Upper lobe of left lung (tissue), 6 donors: ENCODE measurements around the gene CLEC1A. TPM values are rescaled to one million over a fixed set of nuclear protein-coding genes. Genes with fewer than 3 reads are reported as not detected.

Source experiments
- ATAC-seq, 2 donors: fragments of 200-7000 bp; cut with Tn5 transposase; one replicate each; pipeline ENCODE4 v1.9.1; 2022; ENCODE audit warnings: mild to moderate bottlenecking in 2 of 2, moderate library complexity in 2 of 2; ENCODE audit not compliant: low FRiP score in 2 of 2
- DNase-seq, 2 donors: peaks; one replicate each; pipeline ENCODE4 v3.0.0-alpha.2; 2019 to 2020
- H3K27ac ChIP-seq, 4 donors: fragments of 200-600 bp; sonication (generic); one replicate each; pipeline ENCODE4 v1.5.1; 2016 to 2019
- H3K27me3 ChIP-seq, 4 donors: fragments of 200-600 bp; sonication (generic); one replicate each; pipeline ENCODE4 v1.5.1; 2017 to 2019
- H3K36me3 ChIP-seq, 4 donors: fragments of 200-600 bp; sonication (generic); one replicate each; pipeline ENCODE4 v1.5.1; 2016 to 2019
- H3K4me1 ChIP-seq, 4 donors: fragments of 200-600 bp; sonication (generic); one replicate each; pipeline ENCODE4 v1.5.1; 2018 to 2019
- H3K4me3 ChIP-seq, 4 donors: fragments of 200-600 bp; sonication (generic); one replicate each; pipeline ENCODE4 v1.5.1; 2017 to 2019; ENCODE audit warnings: mild to moderate bottlenecking in 2 of 4, moderate library complexity in 1 of 4
- H3K9me3 ChIP-seq, 4 donors: fragments of 200-600 bp; sonication (generic); one replicate each; pipeline ENCODE4 v1.5.1; 2018 to 2019
- EP300 ChIP-seq, 4 donors: sonication (generic); formaldehyde crosslinking; IDR thresholded peaks; one replicate each; pipeline ENCODE4 v1.5.1; 2017; ENCODE audit warnings: antibody characterized with exemption in 4 of 4, control low read depth in 2 of 4
- POLR2A ChIP-seq, 4 donors: fragments of 450-650 bp; IDR thresholded peaks; one replicate each; pipeline ENCODE4 v1.5.1; 2016 to 2017; ENCODE audit warnings: antibody characterized with exemption in 4 of 4, mild to moderate bottlenecking in 2 of 4
- POLR2AphosphoS5 ChIP-seq, 2 donors: sonication (generic); formaldehyde crosslinking; IDR thresholded peaks; one replicate each; pipeline ENCODE4 v1.5.1; 2017; ENCODE audit warnings: antibody characterized with exemption in 2 of 2
- WGBS, 2 donors: methylation state at CpG; one replicate each; pipeline ENCODE4 v1.1.5; 2017 to 2018; 5-methylcytosine and 5-hydroxymethylcytosine counted together
- total RNA-seq, 6 donors: library from RNA; depleted of rRNA in 4 of 6; stranded (reverse); fragments of >200 nt in 4 of 6; gene quantifications; one replicate each; pipeline versions ENCODE4 v1.1.0 to v1.2.1, GENCODE V29; 2016 to 2021
- TF ChIP-seq, protein P1 (sequence below), 6 experiments: fragments of 450-650 bp in 4 of 6; fragments of 200-600 bp in 2 of 6; sonication (generic) in 2 of 6; IDR thresholded peaks; one replicate each; pipeline ENCODE4 v1.5.1; 2016 to 2019; ENCODE audit warnings: antibody characterized with exemption in 6 of 6
- donor health status: DM: no; HTN: no; CAD: no; lungs with moderate emphysema.
- donor health status: DM: no; HTN: yes; CAD: no; lungs with severe emphysema.

The CLEC1A gene
- total RNA-seq, 6 donors from 2014 or later: 3.9 to 13.0 (median 6.3) TPM

DNA sequence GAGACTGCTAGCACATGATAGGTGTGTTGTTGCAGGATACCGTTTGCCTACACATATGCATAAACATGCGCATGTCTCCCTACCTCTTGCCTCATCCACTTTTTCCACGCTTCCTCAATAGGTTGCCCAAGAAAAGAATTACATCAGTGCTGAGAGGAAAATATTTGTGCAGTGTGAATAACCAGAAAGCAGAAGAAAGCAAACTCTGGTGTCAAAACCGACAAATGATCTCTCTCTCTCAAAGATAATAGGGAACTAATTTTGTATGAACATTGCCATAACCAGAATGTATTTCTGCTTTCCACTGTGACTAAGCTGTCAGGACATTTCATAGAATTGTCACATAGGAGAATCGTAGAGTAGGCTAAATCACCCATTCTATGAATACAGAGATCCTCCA is 29.9 kb upstream of the CLEC1A start:
- peaks cover 0 to 16% (median 7%) of the 10 kb centered on the region in 4 donors for H3K4me1 ChIP-seq
- TF ChIP-seq POLR2AphosphoS5 (IDR thresholded peaks at IDR 0.05) (peak in 1 of 2 donors; percentile 93), EP300 (IDR thresholded peaks at IDR 0.05) (peak in 3 of 4 donors; percentile 57 to 91 (median 69)), POLR2A (IDR thresholded peaks at IDR 0.05) (peak in 2 of 4 donors; percentile 22 to 74)
- TF ChIP-seq, protein P1, sequence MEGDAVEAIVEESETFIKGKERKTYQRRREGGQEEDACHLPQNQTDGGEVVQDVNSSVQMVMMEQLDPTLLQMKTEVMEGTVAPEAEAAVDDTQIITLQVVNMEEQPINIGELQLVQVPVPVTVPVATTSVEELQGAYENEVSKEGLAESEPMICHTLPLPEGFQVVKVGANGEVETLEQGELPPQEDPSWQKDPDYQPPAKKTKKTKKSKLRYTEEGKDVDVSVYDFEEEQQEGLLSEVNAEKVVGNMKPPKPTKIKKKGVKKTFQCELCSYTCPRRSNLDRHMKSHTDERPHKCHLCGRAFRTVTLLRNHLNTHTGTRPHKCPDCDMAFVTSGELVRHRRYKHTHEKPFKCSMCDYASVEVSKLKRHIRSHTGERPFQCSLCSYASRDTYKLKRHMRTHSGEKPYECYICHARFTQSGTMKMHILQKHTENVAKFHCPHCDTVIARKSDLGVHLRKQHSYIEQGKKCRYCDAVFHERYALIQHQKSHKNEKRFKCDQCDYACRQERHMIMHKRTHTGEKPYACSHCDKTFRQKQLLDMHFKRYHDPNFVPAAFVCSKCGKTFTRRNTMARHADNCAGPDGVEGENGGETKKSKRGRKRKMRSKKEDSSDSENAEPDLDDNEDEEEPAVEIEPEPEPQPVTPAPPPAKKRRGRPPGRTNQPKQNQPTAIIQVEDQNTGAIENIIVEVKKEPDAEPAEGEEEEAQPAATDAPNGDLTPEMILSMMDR (IDR thresholded peaks at IDR 0.05): no peak
- no peaks in the 10 kb centered on the region for H3K27me3 ChIP-seq
- DNase-seq: peak in 1 of 2 donors; percentile 48
- WGBS, 2 donors: 67 to 73% methylated on average over 5 of the region's 5 CpGs
- peak overlapping the region in 3 of 4 donors; percentile 14 to 39 (median 30) for H3K4me3 ChIP-seq
- H3K9me3 ChIP-seq: no peaks in the 10 kb centered on the region
- peak overlapping the region; percentile 77 to 85 (median 80) for H3K27ac ChIP-seq
- H3K36me3 ChIP-seq: no peaks in the 10 kb centered on the region
- ATAC-seq: peak; percentile 73 to 81

DNA sequence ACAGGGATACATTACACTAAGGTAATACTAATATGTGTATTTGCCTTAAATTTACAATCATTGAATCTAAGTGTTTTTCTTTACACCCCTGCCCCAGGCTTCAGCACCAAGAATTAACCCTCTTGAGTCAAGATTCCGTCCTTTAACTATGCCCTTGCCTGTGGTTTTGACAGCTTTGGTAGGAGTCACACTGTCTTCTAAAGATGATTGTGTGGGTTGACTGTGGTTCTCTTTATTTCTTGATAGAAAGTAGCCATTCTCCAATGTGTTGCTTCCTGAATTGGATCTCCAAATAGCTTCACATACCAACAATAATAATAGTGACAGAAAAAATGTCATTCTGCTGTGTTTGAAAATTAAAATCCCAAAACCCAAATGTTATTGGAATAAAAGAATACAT is 27.6 kb upstream of the CLEC1A start:
- 83 to 90% methylated on average over 1 of the region's 1 CpG for WGBS, 2 donors
- no peak for DNase-seq
- no peak for ATAC-seq
- H3K36me3 ChIP-seq: no peaks in the 10 kb centered on the region
- peaks cover 0 to 7% (median 6%) of the 10 kb centered on the region in 4 donors for H3K4me1 ChIP-seq
- H3K27me3 ChIP-seq: no peaks in the 10 kb centered on the region
- H3K9me3 ChIP-seq: no peaks in the 10 kb centered on the region
- no peak overlapping the region for H3K27ac ChIP-seq
- TF ChIP-seq POLR2AphosphoS5 (IDR thresholded peaks at IDR 0.05) (no peak), EP300 (IDR thresholded peaks at IDR 0.05) (no peak), POLR2A (IDR thresholded peaks at IDR 0.05) (no peak)
- TF ChIP-seq, protein P1 (IDR thresholded peaks at IDR 0.05): no peak
- H3K4me3 ChIP-seq: no peak overlapping the region

DNA sequence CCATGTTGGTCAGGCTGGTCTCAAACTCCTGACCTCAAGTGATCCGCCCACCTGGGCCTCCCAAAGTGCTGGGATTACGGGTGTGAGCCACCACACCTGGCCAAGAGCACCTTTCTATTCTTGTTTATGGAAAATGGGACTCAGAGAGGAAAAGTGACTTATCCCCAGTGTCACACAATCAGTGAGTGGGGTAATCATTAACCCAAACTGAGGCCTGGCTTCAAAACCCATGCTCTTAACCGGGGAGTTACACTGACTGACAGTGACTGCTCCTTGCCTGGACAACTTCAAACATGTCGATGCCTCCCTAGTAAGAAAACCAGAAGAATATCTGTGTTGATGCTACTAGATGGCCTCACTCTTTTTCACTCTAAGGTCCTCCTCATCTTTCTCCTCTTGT is 23.9 kb upstream of the CLEC1A start:
- WGBS, 2 donors: 77 to 92% methylated on average over 4 of the region's 4 CpGs
- H3K4me1 ChIP-seq: no peaks in the 10 kb centered on the region
- no peaks in the 10 kb centered on the region for H3K27me3 ChIP-seq
- no peaks in the 10 kb centered on the region for H3K36me3 ChIP-seq
- H3K9me3 ChIP-seq: no peaks in the 10 kb centered on the region
- no peak for DNase-seq
- no peak overlapping the region for H3K4me3 ChIP-seq
- no peak overlapping the region for H3K27ac ChIP-seq
- TF ChIP-seq, protein P1 (IDR thresholded peaks at IDR 0.05): no peak
- TF ChIP-seq POLR2A (IDR thresholded peaks at IDR 0.05) (no peak), POLR2AphosphoS5 (IDR thresholded peaks at IDR 0.05) (no peak), EP300 (IDR thresholded peaks at IDR 0.05) (no peak)
- no peak for ATAC-seq

DNA sequence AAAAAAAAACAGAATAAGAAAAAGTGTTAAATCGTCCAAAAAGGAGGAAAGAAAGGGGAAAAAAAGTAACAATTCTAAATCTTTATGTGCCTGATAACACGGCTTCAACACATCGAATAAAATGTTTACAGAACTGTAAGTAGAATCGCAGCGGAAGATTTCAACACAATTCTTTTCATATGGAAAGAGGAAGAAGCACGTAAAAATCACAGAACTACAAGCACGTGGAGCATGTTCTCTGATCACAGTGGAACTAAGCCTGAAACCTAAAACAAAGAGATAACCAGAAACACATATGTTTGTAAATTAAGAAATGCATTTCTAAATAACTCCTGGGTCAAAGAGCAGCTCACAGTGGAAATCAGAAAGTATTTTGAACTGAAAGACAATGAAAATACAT is 22.5 kb upstream of the CLEC1A start:
- Histone ChIP-seq H3K4me1 (no peaks in the 10 kb centered on the region), H3K27me3 (no peaks in the 10 kb centered on the region), H3K9me3 (no peaks in the 10 kb centered on the region), H3K4me3 (no peak overlapping the region), H3K27ac (peak overlapping the region in 3 of 4 donors; percentile 33 to 65 (median 38)), H3K36me3 (no peaks in the 10 kb centered on the region)
- ATAC-seq (peak in 1 of 2 donors; percentile 76), DNase-seq (no peak)
- TF ChIP-seq EP300 (IDR thresholded peaks at IDR 0.05) (no peak), POLR2A (IDR thresholded peaks at IDR 0.05) (no peak), POLR2AphosphoS5 (IDR thresholded peaks at IDR 0.05) (no peak)
- TF ChIP-seq, protein P1 (IDR thresholded peaks at IDR 0.05): no peak
- WGBS, 2 donors: 53 to 67% methylated on average over 7 of the region's 7 CpGs

DNA sequence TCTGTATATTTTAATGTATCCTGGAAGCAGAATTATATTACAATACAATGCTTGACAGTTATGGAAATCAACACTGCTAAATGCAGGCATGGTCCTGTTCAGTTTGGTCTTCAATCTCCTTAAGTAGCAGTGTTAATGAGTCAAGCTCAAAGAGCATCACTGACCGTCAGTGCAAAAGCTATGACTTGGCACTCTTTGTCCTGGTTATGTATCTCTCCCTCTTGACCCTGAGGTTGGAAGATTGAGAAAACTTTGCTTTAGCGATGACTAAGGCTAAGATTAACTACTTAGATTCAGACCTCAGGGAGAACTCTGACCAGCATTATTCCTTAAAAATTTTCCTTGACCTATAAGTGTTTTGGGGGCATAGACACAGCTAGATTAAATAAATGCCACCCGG is 20.3 kb upstream of the CLEC1A start:
- H3K4me3 ChIP-seq: no peak overlapping the region
- WGBS, 2 donors: 63 to 84% methylated on average over 3 of the region's 3 CpGs
- H3K27ac ChIP-seq: no peak overlapping the region
- H3K4me1 ChIP-seq: no peaks in the 10 kb centered on the region
- TF ChIP-seq, protein P1 (IDR thresholded peaks at IDR 0.05): no peak
- TF ChIP-seq POLR2A (IDR thresholded peaks at IDR 0.05) (peak in 1 of 4 donors; percentile 24), EP300 (IDR thresholded peaks at IDR 0.05) (no peak)
- no peaks in the 10 kb centered on the region for H3K9me3 ChIP-seq
- DNase-seq: no peak
- no peaks in the 10 kb centered on the region for H3K27me3 ChIP-seq
- ATAC-seq: peak in 1 of 2 donors; percentile 32
- H3K36me3 ChIP-seq: no peaks in the 10 kb centered on the region
